B cell (primary cell): ENCODE measurements around the gene GRID1. TPM values are rescaled to one million over a fixed set of nuclear protein-coding genes. Genes with fewer than 3 reads are reported as not detected.

Experiments
- ATAC-seq: fragments of 200-7000 bp; cut with Tn5 transposase; one replicate; pipeline ENCODE4 v1.10.0; 2021; ENCODE audit warnings: low read depth, mild to moderate bottlenecking, moderate number of reproducible peaks, moderate library complexity
- CTCF ChIA-PET: fragments of 350-600 bp; sonication (Branson Sonifier 250); formaldehyde crosslinking; loops from one replicate; lab custom pipeline; 2021; ENCODE audit warnings: antibody characterized with exemption, inconsistent platforms; lab: Charles Lee
- POLR2A ChIA-PET: fragments of 350-600 bp; sonication (Branson Sonifier 250); formaldehyde crosslinking; loops from one replicate; lab custom pipeline; 2021; ENCODE audit warnings: antibody characterized with exemption; lab: Charles Lee
- DNase-seq: peaks from one replicate; pipeline ENCODE4 v3.0.0; 2013
- H2AFZ ChIP-seq: 2 replicates; pipeline ENCODE4 v1.6.1; 2012; ENCODE audit warnings: mild to moderate bottlenecking, low read depth, low read length; ENCODE audit not compliant: insufficient read depth, poor library complexity, severe bottlenecking
- H3K27ac ChIP-seq, 2 donors: 1 replicate in 1 of 2; 2 replicates in 1 of 2; pipeline ENCODE4 v1.5.1; 2012 to 2013; ENCODE audit warnings: low read length in 2 of 2, mild to moderate bottlenecking in 2 of 2, moderate library complexity in 1 of 2
- H3K27me3 ChIP-seq, 4 experiments: fragments of 200-600 bp in 1 of 4; sonication (generic) in 1 of 4; replicated peaks in 1 of 4; 1 replicate in 2 of 4; 2 replicates in 2 of 4; pipeline versions ENCODE4 v1.6.1 to v1.7.0; 2013 to 2016; ENCODE audit warnings: low read length in 3 of 4, mild to moderate bottlenecking in 2 of 4, mixed read lengths in 1 of 4, moderate library complexity in 1 of 4; ENCODE audit not compliant: insufficient read depth in 4 of 4, control insufficient read depth in 3 of 4; ENCODE audit errors: control extremely low read depth in 1 of 4
- H3K36me3 ChIP-seq, 2 experiments: replicated peaks in 1 of 2; 1 replicate in 1 of 2; 2 replicates in 1 of 2; pipeline versions ENCODE4 v1.6.1 to v1.7.1; 2013; ENCODE audit warnings: low read length in 1 of 2; ENCODE audit not compliant: insufficient read depth in 2 of 2, control insufficient read depth in 1 of 2; ENCODE audit errors: control extremely low read depth in 1 of 2, extremely low read depth in 1 of 2
- H3K4me1 ChIP-seq, 2 donors: fragments of 200-600 bp in 1 of 2; sonication (generic) in 1 of 2; 1 replicate in 1 of 2; 2 replicates in 1 of 2; pipeline versions ENCODE4 v1.5.1 to v1.6.1; 2013 to 2017; ENCODE audit warnings: low read length in 2 of 2; ENCODE audit not compliant: control insufficient read depth in 2 of 2, insufficient read depth in 2 of 2
- H3K4me2 ChIP-seq: replicated peaks from 2 replicates; pipeline ENCODE3; 2012; ENCODE audit warnings: mild to moderate bottlenecking, low read depth, low read length; ENCODE audit not compliant: poor library complexity, severe bottlenecking
- H3K4me3 ChIP-seq, 5 experiments: fragments of 200-600 bp in 1 of 5; sonication (generic) in 1 of 5; 1 replicate in 3 of 5; 2 replicates in 2 of 5; pipeline versions ENCODE4 v1.5.1 to v1.7.0; 2011 to 2016; ENCODE audit warnings: low read length in 4 of 5, mild to moderate bottlenecking in 4 of 5, low read depth in 2 of 5, control low read depth in 1 of 5, moderate library complexity in 1 of 5; ENCODE audit not compliant: insufficient read depth in 1 of 5; ENCODE audit errors: control extremely low read depth in 1 of 5, extremely low read depth in 1 of 5
- H3K79me2 ChIP-seq: fragments of 200-600 bp; sonication (generic); one replicate; pipeline ENCODE4 v1.6.0; 2016; ENCODE audit warnings: low read length; ENCODE audit not compliant: control insufficient read depth, insufficient read depth
- H3K9ac ChIP-seq: fragments of 200-600 bp; sonication (generic); 2 replicates; pipeline ENCODE4 v1.6.1; 2017; ENCODE audit warnings: mild to moderate bottlenecking, low read length, moderate library complexity
- H3K9me3 ChIP-seq, 3 donors: one replicate each; pipeline versions ENCODE4 v1.6.1 to v1.7.1; 2013; ENCODE audit warnings: low read length in 2 of 3; ENCODE audit not compliant: control insufficient read depth in 2 of 3, insufficient read depth in 1 of 3; ENCODE audit errors: control extremely low read depth in 1 of 3
- H4K20me1 ChIP-seq: 2 replicates; pipeline ENCODE4 v1.6.0; 2012; ENCODE audit warnings: mild to moderate bottlenecking, low read length; ENCODE audit not compliant: insufficient read depth, control insufficient read depth, poor library complexity, severe bottlenecking
- H3K27ac Mint-ChIP-seq: one replicate; pipeline ENCODE4 v1.8.0; 2021; ENCODE audit warnings: mixed read lengths
- H3K27me3 Mint-ChIP-seq: one replicate; pipeline ENCODE4 v1.8.0; 2021; ENCODE audit warnings: mixed read lengths
- H3K4me1 Mint-ChIP-seq: one replicate; pipeline ENCODE4 v1.8.0; 2021; ENCODE audit warnings: mixed read lengths
- H3K4me3 Mint-ChIP-seq: one replicate; pipeline ENCODE4 v1.8.0; 2021; ENCODE audit warnings: mixed read lengths
- H3K9me3 Mint-ChIP-seq: one replicate; pipeline ENCODE4 v1.8.0; 2022; ENCODE audit warnings: mixed read lengths; ENCODE audit not compliant: insufficient read depth
- EZH2 ChIP-seq: IDR thresholded peaks from 2 replicates; pipeline ENCODE4 v1.6.1; 2012; ENCODE audit warnings: borderline replicate concordance, low read depth, mild to moderate bottlenecking, moderate library complexity, low read length; ENCODE audit not compliant: insufficient read depth, poor library complexity, severe bottlenecking
- WGBS: methylation state at CpG from one replicate; pipeline ENCODE4 v1.1.5; 2013; ENCODE audit warnings: missing lambda C conversion rate; ENCODE audit not compliant: insufficient coverage; 5-methylcytosine and 5-hydroxymethylcytosine counted together
- intact Hi-C: fragments of 100-400 bp; cut with micrococcal nuclease; formaldehyde crosslinking; loops from one replicate; pipeline ENCODE4 v1.10.0; 2022
- polyA plus RNA-seq: library from polyadenylated mRNA; depleted of rRNA; stranded (reverse); fragments of >200 nt; gene quantifications from 2 replicates; pipeline ENCODE4 v1.2.3, GENCODE V29; 2012
- total RNA-seq, 2 donors: library from RNA; stranded (reverse); fragments of 120-200 nt in 1 of 2; gene quantifications; 1 replicate in 1 of 2; 2 replicates in 1 of 2; pipeline versions ENCODE4 v1.2.3 to v1.2.4, GENCODE V29; 2013 to 2022
- TF ChIP-seq, protein P1 (sequence below): fragments of 200-600 bp; IDR thresholded peaks from one replicate; pipeline ENCODE4 v1.8.0; 2022; ENCODE audit warnings: antibody characterized with exemption, mild to moderate bottlenecking

Gene GRID1
- total and polyA plus RNA-seq, 2 donors (not counting 1 experiment from before 2014, with no cell fraction given): not detected

GRCh38 chr10:86130041-86130440, 236.6 kb downstream of the GRID1 start:
- H3K4me3 ChIP-seq: no peak overlapping the region
- H2AFZ ChIP-seq: no peak overlapping the region
- H3K4me2 ChIP-seq: no peak overlapping the region
- CTCF ChIA-PET: interaction anchor here (2.0 kb wide), 1 partner anchor 9 kb away, joined by 5 read pairs; no protein-coding TSS in a partner anchor
- no peaks in the 10 kb centered on the region for H3K36me3 ChIP-seq
- no peak overlapping the region for H3K4me3 Mint-ChIP-seq
- H3K27me3 ChIP-seq: peaks cover 0 to 2% (median under 1%) of the 10 kb centered on the region in 4 experiments
- no peaks in the 10 kb centered on the region for H3K79me2 ChIP-seq
- DNase-seq (no peak), ATAC-seq (no peak)
- POLR2A ChIA-PET: no interaction called here
- peaks cover 20% of the 10 kb centered on the region for H3K27me3 Mint-ChIP-seq
- H3K4me1 ChIP-seq: no peaks in the 10 kb centered on the region
- H3K9me3 ChIP-seq: peaks cover 0 to 2% (median 0%) of the 10 kb centered on the region in 3 donors
- TF ChIP-seq EZH2: no peak
- TF ChIP-seq, protein P1, sequence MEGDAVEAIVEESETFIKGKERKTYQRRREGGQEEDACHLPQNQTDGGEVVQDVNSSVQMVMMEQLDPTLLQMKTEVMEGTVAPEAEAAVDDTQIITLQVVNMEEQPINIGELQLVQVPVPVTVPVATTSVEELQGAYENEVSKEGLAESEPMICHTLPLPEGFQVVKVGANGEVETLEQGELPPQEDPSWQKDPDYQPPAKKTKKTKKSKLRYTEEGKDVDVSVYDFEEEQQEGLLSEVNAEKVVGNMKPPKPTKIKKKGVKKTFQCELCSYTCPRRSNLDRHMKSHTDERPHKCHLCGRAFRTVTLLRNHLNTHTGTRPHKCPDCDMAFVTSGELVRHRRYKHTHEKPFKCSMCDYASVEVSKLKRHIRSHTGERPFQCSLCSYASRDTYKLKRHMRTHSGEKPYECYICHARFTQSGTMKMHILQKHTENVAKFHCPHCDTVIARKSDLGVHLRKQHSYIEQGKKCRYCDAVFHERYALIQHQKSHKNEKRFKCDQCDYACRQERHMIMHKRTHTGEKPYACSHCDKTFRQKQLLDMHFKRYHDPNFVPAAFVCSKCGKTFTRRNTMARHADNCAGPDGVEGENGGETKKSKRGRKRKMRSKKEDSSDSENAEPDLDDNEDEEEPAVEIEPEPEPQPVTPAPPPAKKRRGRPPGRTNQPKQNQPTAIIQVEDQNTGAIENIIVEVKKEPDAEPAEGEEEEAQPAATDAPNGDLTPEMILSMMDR: no peak
- intact Hi-C loops: no loop called here
- no peaks in the 10 kb centered on the region for H4K20me1 ChIP-seq
- H3K9ac ChIP-seq: no peak overlapping the region
- H3K27ac Mint-ChIP-seq: no peak overlapping the region
- no peaks in the 10 kb centered on the region for H3K4me1 Mint-ChIP-seq
- no peak overlapping the region for H3K27ac ChIP-seq
- H3K9me3 Mint-ChIP-seq: no peaks in the 10 kb centered on the region

GRCh38 chr10:86128360-86128759, 238.2 kb downstream of the GRID1 start:
- Histone ChIP-seq H2AFZ (no peak overlapping the region), H3K36me3 (no peaks in the 10 kb centered on the region), H3K4me3 (no peak overlapping the region), H4K20me1 (no peaks in the 10 kb centered on the region), H3K79me2 (no peaks in the 10 kb centered on the region), H3K27ac (no peak overlapping the region), H3K4me1 (no peaks in the 10 kb centered on the region), H3K9ac (no peak overlapping the region), H3K27me3 (peaks cover 0 to 2% (median 0%) of the 10 kb centered on the region in 4 experiments), H3K9me3 (peaks cover 0 to 2% (median 0%) of the 10 kb centered on the region in 3 donors), H3K4me2 (no peak overlapping the region)
- ChIA-PET CTCF (no interaction called here), POLR2A (no interaction called here)
- H3K27ac Mint-ChIP-seq: no peak overlapping the region
- no peaks in the 10 kb centered on the region for H3K9me3 Mint-ChIP-seq
- peaks cover 21% of the 10 kb centered on the region for H3K27me3 Mint-ChIP-seq
- H3K4me3 Mint-ChIP-seq: no peak overlapping the region
- no peak for TF ChIP-seq EZH2
- TF ChIP-seq, protein P1: no peak
- intact Hi-C loops: no loop called here
- H3K4me1 Mint-ChIP-seq: no peaks in the 10 kb centered on the region
- DNase-seq (no peak), ATAC-seq (no peak)
- 100% methylated on average over 2 of the region's 5 CpGs for WGBS
